GM12864 (cell line): ENCODE results near the gene PCOLCE2.

Experiments used
- DNase-seq: peaks from one replicate; pipeline ENCODE4 v3.0.0-alpha.2; 2011; ENCODE audit warnings: low read depth
- H3K4me3 ChIP-seq: 2 replicates; pipeline ENCODE4 v1.5.1; 2011; ENCODE audit warnings: mild to moderate bottlenecking, low read depth, low read length, control low read depth
- CTCF ChIP-seq: IDR thresholded peaks from 2 replicates; pipeline ENCODE4 v1.5.1; 2011; ENCODE audit warnings: low read depth, mild to moderate bottlenecking, moderate library complexity, low read length, control low read depth, inconsistent platforms; ENCODE audit errors: missing control alignments

The PCOLCE2 gene

DNA sequence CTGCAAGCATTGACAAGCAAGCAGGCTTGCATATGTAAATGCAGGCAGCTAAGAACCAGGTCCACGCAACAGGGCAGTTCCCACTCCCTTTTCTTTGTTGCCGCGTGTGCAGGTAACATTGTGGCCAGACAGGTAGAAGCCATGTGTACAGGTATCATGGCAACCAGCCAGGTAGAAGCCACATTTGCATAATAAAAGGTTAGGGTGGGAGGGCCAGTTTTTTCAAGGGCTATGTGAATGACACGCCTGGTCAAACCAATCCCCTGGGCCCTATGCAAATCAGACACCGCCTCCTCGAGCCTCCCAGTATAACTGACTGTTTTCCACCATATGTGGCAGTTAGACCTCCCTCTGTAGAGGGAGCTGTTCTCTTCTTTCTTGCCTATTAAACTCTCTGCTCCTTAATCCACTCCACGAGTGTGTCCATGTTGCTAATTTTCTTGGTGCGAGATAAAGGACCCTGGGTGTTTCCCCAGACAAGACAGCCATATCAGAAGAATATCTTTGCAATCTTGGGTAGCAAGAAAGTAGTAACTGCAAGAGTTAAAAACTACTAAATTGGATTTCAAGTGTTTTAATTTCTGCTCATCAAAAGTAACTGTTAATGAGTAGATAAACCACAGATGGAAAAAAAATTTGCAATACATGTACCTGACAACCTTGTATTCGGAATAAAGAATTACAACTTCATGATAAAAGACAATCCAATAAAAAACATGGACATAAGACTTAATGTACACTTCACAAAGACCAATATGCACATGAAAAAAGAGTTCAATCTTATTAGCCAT lies 21.8 kb downstream of the PCOLCE2 start:
- no peak for TF ChIP-seq CTCF
- no peak overlapping the region for H3K4me3 ChIP-seq
- DNase-seq = no peak

DNA sequence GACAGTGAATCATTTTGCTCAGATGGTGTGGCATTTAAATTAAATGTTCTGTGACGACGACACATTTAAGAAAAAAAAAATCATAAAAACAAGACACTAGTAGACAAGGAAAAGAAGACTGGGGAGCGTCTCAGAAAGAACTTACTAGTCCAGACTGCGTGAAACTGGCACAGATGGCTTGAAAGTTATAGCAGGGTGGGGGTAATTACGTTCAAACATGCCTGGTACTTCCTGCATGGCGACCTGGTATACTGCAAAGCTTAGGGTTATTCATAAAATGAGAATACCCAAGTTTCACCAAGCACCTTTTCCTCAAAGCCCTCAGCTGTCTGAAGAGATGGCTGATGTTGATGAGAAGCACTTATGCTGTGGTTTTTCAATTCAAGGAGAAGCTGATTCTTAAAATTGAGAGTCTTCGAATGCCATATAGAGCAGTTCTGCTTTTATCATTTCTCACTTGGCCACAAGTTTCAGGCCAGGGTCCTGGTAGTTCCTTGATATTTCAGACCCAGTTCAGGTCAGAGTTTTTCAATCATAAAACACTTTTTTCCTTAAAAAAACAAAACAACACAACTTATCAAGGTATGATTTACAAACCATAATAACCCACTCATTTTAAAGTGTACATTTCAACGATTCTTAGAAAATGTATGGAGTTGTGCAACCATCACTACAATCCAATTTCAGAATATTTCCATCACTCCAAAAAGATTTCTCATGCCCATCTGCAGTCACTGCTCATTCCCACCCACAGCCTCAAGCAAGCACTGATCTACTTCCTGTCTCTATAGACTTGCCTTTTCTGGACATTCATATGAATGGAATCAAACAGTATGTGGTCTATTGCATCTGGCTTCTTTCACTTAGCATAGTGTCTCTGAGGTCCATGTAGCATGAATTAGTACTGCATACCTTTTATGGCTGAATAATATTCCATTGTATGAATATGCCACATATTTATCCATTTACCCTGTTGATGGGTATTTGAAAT lies 24.7 kb downstream of the PCOLCE2 start:
- no peak for TF ChIP-seq CTCF
- H3K4me3 ChIP-seq = no peak overlapping the region
- DNase-seq = no peak

DNA sequence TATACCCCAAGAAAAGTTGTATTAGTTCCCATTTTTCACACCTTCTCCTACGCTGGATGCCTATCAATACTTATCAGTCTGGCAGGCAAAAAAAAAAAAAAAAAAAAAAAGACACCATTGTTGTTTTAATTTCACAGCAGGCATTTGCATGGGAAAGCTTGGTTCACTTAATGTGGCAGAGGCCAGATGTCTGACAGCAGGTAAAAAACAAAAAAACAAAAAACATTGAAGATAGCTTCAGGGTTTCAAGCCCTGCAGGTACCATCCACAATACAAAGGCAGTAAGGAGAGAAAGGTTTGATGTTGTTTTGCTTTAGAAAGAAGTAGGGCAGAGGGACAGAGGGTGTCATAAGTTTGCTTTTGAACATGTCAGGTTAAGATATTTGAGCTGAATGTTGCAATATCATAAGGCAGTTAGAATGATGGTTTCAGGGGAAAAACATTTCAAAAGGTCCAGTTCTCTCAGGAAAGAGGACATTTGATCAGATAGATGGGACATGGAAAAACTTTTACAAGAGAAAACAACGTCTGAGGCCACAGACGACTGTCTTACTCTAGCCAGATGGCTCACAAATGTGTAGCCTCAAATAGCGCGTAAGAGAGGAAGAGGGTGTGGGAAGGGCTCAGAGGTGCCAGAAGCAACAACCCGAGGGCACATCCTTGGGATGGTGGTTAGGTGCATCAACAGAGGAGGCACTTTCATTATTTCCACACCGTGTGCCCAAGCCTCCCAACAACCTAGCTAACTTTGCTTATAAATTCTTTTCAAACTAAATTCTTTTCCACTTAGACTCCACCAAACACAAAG lies 25.7 kb downstream of the PCOLCE2 start:
- H3K4me3 ChIP-seq = no peak overlapping the region
- no peak for DNase-seq

DNA sequence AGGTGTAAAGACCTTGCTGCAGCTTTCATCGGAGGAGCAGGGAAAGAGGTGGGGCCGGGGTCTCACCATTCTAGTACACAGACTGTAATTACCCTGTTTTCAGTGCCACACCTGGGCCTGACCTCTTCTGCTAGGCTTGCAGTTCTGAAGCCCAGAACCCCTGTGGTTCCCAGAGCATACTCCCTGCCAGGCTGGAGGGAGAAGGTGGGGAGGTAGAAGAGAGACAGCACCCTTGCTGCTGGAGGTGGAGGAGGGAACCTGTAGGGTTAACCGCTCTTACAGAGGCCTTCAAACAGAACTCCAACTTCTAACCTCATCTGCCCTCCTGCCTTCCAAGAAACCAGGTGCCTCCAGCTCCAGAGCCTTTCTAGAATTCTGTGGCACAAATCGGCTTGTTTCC lies 27.0 kb downstream of the PCOLCE2 start:
- TF ChIP-seq CTCF = no peak
- H3K4me3 ChIP-seq = no peak overlapping the region
- no peak for DNase-seq

More for the DNA sequence above, 25.7 kb downstream of the PCOLCE2 start:
- no peak for TF ChIP-seq CTCF

GRCh38 chr3:142858043-142858442 lies 30.8 kb downstream of the PCOLCE2 start:
- TF ChIP-seq CTCF = no peak
- no peak for DNase-seq
- no peak overlapping the region for H3K4me3 ChIP-seq

DNA sequence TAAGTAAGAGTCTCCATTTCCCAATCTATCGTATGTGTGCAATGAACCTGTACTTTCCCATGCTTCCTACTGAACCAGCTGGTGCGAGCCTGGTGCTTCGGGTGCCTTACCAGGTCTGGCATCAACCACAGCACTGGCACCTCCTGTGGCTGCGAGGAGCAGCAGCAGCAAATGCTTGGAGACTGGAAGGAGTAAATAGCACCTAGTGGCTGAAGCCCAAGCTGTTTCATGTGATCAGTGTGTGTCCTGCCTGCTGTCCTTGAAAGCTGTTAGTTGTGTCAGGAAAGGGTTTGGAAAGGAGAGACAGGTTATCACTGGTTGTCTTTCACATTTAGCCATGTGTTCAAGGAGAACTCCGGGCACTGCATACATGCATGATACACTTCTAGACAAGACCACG lies 31.8 kb downstream of the PCOLCE2 start:
- peak; percentile 20 for TF ChIP-seq CTCF
- DNase-seq = no peak
- H3K4me3 ChIP-seq = no peak overlapping the region
